H4 (cell line): ENCODE data around the gene CHRDL1. TPM values are rescaled to one million over a fixed set of nuclear protein-coding genes. Genes with fewer than 3 reads are reported as not detected.

Source experiments
- DNase-seq: peaks from one replicate; pipeline ENCODE4 v3.0.0-alpha.2; 2015; ENCODE audit warnings: low spot score
- total RNA-seq: library from RNA; depleted of rRNA; stranded (reverse); fragments of >200 nt; shearing (Covaris generic); gene quantifications from 2 replicates; pipeline ENCODE4 v1.2.3, GENCODE V29; 2014

The CHRDL1 gene
- total RNA-seq, 1 experiment from 2014 or later, result 1.2 TPM

DNA sequence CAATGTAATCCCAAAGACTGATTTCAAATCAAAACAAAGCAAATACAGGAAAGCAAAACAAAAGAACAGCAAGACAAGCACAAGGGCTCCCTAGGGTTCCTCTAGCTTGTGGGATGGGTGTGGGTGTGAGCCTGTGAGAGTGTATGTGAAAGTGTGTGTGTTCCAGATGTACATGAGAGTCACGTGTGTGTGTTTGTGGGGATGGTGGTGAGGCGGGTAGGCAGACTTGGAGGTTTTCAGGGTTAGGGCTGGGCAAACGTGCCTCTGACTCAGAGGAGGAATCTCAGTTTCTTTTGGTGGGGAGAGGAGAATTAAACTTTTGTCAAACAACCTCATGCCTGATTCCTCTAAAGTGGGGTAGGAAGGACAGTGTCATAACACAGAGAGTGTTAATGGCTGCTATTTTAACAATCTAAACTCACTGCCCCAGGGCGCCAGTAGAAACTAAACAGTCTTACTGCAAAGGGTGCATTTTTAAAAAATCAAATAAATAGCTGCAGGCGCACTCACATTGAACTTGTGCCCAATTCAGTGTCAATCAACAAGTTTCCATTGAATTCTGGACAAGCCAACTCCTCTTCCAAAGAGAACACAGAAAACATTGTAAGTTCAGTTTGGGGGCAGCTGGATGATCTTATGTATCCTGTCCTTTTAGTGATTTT, 51.8 kb downstream of the CHRDL1 start:
- DNase-seq, result no peak

DNA sequence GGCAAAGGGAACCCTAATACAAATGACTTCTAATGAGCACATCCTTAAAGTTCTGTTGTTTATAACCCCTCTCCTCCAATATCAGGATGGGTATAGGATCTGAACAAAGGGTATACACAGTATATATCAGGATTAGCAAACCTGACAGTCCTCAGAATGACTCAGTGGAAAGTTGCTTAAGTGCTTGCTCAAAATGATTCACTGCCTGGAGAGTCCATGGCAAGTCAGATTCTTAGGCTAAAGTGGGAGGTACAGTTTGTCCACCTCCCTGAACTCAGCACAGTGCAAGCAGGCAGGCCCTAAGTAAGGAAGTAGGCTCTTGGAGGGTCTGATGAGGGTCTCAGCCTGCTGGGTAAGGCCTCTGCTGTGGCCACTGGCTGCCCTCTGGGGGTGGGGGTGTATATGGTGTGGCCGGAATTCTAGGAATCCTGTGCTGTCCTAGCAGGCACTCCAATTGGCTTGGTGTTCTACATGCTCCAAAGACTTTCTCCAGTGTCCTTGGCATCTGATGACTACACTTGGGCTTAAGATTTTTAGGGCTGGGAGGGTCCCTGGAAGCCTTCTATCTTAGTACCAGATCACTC, 54.3 kb downstream of the CHRDL1 start:
- DNase-seq, result no peak

DNA sequence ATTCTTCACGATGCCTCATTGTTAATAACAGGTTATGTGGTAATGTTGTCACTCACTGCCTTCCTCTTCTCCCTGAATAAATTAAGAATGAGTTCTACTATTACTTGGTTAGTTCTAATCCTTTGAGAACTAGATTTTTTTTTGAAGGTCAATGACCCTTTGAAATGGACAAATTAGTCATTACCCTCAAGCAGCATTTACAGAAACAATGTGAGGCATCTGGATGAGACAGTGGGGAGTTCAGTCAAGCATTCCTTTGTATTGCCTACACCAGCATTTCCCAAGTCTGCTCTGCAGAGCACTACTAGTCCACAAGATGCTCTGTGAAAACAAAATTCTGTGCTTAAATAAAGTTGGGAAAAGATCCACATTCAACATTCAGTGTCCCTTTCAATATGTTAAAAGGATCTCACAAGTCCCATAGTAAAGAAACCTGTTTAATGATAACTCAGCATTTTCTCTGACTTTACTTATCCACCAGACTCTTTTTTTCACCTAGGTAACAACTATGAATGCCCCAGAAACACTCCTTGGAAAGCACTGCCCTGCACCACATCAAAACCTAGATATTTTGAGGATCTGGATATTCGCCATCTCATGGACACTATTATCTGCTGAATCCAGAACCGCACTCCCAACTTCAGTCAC, 60.6 kb downstream of the CHRDL1 start:
- DNase-seq, result no peak

DNA sequence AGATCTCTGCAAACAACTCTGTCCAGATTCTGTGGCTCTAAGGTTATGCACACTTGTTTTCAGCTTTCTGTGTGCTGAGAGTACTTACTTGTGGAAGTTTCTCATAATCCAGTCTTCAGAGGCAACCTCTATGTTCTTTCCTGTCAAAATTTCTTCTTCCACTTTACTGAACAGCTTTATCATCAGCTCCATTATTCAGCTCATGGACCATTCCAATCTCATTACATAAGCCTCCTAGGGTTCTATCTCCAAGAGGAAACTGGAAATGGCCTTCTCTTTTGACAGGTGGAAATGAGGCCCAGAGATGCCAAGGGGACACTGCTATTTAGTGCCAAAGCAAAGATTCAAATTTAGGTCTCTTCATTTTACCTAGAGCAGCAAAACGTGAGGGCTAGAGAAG, 61.3 kb downstream of the CHRDL1 start:
- DNase-seq, result no peak

DNA sequence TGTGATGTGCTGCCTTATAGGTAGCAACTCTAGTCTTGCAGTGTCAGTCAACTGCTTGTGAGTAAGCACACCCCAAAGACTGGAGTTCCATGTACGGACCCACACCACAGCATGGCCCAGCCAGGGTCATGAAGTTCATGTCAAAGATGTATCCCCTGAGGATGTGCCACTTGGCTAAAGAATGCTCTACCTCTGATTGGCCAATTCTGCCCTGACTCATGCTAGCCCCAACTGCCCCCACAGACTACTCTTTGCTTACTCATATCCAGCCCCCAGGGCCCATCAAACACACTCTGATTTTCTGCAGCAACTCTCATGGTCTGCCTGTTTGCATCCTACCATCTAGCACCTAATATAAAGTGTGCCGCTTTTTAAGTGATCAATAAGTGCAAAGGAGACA, 62.5 kb downstream of the CHRDL1 start:
- no peak for DNase-seq

DNA sequence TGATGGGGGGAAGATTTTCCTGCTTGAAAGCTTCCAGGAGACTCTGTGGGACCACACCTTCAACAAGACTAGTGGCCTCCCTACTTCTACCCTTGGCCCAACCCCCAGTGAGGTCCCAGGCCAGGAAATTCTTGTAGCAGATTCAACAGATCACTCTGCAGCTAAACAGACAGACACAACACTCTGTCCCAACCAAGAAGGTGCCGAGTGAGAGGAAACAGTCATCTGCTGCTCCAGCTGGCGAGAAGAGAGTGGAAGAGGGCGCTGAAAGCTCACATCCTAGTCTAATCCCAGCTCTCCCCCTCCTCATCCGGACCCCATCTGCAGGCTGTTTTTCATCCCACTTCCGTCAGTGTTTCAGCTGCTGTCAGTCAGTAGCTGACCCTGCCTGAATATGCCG, 63.4 kb downstream of the CHRDL1 start:
- no peak for DNase-seq

DNA sequence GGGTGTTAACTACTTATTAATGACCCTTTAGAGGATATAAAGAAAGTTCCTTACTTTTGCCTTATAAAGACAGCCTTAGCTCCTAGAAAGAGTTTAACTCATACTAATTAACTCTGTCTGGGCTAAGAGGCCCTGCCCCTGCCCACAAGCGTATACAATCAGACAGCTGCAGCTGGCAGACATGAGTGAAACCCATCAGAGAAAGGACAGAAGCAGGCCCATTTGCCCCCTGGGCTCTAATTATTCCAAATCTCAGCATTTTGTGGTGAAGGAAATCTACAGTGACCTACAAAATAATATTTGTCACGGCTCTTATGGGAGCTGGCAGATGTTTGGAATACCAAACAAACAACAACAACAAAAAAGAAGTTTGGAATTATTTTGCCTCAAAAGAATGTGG, 71.8 kb downstream of the CHRDL1 start:
- no peak for DNase-seq

DNA sequence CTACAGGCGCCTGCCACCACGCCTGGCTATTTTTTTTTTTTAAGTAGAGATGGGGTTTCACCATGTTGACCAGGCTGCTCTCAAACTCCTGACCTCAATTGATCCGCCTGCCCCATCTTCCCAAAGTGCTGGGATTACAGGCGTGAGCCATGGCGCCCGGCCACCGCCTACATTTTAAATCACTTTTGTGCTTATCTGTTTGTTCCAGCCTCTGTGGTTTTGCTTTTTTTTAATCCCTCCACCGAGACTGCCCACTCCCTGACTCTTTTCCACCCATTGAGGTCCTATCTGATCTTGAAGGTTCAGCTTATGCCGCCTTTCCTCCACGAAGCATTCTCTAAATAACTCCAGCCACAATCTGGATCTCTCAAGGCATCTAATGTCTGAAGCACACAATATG, 73.5 kb downstream of the CHRDL1 start:
- DNase-seq, result no peak

DNA sequence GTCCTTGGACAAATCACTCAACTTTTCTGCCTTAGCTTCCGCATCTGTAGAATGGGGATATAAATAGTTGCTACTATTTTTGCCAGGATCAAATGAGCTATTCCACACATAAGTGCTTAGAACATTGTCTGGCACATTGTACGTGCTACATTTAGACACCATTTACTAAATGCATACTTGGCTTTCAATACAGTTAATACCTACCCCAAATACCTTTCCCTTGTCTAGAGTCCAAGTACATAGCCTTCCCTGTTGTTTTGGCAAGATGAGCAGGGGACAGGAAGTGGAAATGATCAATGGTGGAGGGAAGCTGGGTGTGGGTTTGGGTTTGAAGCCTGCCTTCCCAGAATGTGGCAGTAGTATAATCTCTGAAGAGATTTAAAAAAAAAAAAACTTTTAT, 82.0 kb downstream of the CHRDL1 start:
- DNase-seq, result no peak

DNA sequence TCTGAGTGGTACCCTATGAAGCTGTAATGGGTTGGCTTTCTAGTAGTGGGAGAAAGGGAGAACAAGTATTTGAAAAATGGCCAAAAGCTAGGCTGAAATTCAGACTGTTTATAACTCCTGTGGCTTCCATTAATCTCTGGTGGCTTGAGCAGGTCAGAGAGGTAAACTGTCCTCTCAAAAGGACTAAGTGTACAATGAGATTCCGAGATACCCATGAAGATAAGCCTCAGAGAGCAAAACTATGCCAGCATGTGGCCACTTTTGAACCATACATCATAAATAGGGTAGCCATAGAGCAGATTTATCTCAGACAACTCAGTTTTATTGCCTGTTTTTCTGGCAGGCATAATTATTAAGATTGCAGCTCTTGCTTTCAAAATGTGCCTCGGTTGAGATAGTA, 89.2 kb downstream of the CHRDL1 start:
- no peak for DNase-seq

DNA sequence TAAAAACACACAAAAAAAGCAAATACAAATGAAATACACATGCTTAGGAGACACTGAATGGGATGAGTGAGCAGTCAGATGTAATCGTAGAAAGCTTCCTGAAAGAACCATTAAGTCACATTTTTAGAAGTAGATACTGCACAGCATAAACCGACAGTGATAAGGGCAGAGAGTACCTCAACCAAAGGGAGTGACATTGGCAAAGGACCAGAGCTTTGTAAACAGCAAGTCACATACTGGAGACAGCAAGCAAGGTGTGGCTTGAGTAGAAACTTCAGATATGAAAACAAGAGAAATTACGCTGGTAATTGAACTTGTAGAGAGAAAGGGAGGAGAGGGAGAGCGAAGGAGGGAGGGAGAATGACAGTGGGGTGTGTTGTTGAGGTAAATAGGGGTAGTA, 92.0 kb downstream of the CHRDL1 start:
- DNase-seq, result no peak

DNA sequence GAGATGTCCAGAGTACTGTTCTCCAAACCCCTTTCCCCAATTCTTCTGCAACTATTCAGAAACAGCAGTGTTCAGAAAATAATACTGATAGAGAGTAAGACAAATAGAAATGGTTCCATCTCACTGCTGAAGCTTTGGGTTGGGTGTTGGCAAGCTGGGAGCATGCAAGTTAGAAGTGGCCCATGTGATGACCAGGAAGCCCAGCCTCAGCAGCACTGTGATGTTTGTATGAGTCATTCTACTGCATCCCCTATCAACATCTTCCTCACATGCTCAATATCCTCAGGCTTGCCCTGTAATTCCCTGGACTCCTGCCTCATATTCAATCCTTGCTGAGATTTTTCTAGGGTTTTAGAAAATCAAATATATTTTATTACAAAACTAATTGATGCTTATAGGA, 96.5 kb downstream of the CHRDL1 start:
- DNase-seq, result peak; percentile 3

DNA sequence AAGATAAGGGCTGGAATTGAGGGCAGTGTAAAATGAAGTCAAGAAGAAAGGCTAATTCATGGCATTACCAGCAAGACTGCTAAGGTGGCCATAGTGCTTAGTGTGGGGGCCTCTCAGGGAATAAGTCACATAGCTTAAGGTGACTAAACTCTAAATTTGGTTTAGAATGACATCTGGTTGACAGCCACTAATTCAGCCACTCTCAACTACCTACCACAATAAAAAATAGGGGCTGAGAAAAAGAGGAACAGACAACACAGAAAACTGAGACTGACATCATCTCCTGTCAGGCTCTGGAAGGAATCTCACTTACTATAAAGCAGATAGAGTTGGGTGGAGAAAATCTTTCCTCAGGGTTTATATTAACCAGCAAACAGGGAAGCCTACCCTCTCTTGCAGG, 96.9 kb downstream of the CHRDL1 start:
- no peak for DNase-seq

DNA sequence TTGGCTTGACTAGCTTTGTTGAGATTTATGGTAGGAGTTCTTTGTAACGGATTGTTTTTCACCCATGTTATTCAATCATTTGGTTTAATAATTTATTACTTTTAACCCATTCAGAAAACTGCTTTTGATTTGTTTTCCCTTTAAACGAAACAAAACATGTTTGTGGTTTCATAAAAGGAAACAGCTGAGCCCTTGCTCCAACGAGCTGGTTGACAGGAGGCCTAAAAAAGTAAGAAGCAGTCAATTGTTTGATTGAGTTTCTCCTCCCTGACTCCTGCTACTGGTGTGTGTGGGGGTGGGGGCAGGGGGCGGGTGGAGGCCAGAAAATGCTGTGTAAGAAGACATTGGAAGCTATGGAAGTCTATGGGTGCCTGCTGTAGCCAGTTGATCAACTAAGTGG, 102.8 kb downstream of the CHRDL1 start:
- no peak for DNase-seq

DNA sequence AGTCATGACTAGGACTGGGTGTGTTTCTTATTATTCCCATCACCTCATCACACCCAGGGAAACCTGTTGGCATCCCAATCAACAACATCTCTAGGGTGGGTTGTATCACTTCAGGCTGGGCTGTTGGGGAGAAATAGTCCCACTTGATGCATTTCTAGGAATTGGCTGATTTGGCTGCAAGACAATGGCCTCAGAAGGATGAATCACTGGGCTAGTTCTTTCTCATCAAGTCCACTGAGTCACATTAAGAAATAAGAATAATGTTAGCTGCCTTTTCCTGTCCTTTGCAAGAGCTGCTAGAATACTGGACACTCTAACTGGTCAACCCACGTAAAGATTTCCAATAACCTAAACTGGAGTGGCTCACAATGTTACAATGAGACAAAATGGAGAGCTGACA, 104.2 kb downstream of the CHRDL1 start:
- no peak for DNase-seq

DNA sequence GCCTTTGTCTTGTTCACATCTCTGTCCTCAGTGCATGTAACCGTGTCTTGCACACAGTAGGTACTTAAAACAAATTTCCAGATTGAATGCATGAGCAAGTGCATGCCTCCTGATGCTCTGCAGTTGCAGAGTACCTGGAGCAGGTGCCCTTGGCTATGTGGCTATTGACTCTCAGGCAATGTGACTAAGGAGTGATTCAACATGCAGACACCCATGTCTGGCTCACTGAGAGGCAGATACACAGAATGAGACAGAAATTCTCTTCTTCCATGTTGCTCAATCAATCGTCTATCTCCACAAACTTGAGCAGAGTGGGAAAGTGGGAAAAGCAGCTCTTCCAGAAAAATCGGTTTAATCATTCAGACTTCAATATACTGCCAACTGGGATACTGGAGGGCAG, 111.0 kb downstream of the CHRDL1 start:
- DNase-seq, result no peak

DNA sequence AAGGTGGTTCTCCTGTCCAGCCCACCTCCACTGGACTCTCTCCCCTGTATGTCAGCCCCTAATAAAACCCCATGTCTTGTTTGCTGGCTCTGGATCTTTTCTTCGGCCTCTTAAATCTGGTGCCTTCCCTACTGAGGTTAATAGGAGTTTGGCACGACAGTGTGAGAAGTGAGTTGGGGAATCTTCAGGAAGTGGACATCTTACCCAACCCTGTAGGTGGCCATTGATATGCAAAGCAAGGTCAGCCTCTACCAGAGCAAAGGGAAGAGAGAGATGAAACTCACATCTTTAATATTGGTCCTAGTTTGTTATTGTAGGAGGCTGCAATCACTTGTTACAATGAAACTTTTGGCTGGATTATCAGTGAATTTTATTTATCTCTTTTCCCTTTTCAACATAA, 111.7 kb downstream of the CHRDL1 start:
- DNase-seq, result no peak

DNA sequence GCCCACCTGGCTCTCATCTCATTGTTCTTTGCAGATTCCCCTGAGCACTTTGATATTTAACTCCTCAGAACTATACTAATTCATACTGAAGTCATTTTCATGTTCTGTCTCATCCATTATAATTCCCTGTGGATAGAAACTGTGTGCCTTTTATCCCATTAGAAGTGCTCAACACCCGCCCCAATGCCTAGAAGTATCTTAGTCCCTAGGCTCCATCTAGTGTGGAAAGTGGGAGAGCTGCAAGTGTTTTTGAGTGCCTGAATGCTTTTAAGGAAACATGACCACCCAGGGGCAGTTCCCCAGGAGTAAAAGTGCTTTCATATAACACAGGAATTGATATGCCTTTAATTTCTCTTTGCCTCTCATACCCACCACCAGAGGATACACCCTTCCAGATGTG, 117.0 kb downstream of the CHRDL1 start:
- no peak for DNase-seq

DNA sequence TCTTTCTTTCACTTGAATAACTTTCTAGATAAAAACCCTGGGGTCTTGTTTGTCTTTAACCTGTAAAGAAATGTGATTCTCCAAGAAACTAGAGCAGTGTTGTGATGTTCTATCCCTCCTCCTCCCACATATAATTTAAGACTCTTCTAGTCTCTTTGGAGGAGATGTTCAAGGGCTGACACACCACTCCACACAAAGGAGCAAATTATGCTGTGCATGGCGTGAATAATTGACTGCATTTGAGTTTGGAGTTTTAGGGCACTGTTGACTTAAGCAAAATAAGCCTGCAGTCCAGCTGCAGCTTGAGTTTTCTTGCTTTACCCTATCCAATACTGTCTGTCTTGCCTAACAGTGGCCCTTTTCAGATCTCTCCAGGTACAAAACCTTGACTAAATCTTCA, 119.7 kb downstream of the CHRDL1 start:
- no peak for DNase-seq

DNA sequence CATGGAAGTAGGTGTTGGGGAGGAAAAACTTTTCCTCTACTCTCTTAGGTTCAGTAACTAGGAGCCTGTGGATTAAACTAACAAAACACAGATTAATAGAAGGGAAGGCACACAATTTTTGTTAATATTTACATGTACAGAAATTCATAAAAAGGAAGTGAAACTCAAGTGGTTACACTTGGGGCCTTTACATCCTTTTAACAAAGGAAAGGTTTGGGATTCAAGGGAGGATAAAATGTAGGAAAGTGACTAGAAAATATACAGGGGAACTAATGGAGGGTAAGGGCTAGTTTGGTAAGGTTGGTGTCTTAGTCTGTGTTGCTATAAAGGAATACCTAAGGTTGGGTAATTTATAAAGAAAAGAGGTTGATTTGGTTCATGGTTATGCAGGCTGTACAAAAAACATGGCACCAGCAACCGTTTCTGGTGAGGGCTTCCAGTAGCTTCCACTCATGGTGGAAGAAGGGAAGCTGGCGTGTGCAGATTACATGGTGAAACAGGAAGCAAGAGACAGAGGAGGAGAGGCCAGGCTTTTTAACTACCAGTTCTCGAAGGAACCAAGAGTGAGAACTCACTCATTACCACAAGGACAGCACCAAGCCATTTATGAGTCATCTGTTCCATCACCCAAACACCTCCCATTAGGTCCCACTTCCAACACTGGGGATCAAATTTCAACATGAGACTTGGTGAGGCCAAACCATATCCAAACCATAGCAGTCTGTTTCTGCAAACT, 124.4 kb downstream of the CHRDL1 start:
- DNase-seq, result peak; percentile 7

DNA sequence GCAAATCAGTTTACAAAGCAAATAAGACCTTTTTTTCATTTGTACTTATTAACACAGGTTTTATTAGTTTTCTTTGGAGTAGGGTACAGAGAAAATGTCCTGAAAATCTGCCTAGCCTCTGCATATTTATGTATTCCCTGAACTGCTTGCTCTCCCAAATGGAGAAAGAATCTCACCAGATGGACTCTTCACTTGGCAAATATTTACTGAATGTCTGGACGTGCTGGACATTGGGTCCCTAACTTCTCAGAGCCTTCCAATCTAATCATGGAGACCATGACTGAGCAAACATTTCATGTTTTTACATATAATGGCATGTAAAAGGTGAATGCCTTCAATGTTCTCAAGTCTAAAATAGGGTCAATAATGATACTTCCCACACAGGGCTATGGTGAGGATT, 126.0 kb downstream of the CHRDL1 start:
- DNase-seq, result no peak

DNA sequence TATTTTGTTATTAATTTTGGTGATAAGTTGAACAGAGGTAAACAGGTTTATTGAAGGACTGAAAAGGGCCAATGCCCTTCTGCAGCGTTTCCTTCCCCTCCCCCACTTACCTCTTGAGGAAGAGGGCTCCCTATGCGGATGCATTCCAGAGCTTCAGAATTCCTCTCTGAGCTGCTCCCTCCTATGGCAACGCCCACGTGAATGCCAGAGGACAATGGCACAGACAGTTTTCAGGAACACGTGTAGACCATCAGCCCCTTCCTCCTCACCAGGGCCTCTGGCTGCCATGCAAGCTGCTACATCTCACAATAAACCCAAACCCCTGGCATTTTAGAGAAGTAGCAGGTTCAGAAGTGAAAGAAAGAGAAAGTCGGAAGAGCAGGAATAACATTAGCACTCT, 127.9 kb downstream of the CHRDL1 start:
- no peak for DNase-seq
